GM23338 (cell line): ENCODE measurements around the gene MDH1B.

Experiments used
- CTCF ChIP-seq, 2 experiments: fragments of 200-600 bp in 1 of 2; sonication (generic) in 1 of 2; conservative IDR thresholded peaks; 2 replicates each; pipeline versions ENCODE4 v1.5.1 to v1.6.1; 2016 to 2017; ENCODE audit warnings: antibody characterized with exemption in 2 of 2, low read depth in 2 of 2, mild to moderate bottlenecking in 2 of 2, moderate library complexity in 1 of 2
- EZH2phosphoT487 ChIP-seq: fragments of 200-600 bp; sonication (generic); IDR thresholded peaks from one replicate; pipeline ENCODE4 v1.8.1; 2018; ENCODE audit warnings: antibody characterized with exemption; ENCODE audit not compliant: unreplicated experiment
- POLR2AphosphoS5 ChIP-seq: IDR thresholded peaks from 2 replicates; pipeline ENCODE4 v1.6.1; 2016; ENCODE audit warnings: antibody characterized with exemption, low read depth
- ZNF331 ChIP-seq: fragments of 250-450 bp; sonication (Bioruptor Pico); IDR thresholded peaks from 2 replicates; pipeline ENCODE4 v1.5.0; 2020; ENCODE audit warnings: low read depth, mild to moderate bottlenecking, moderate library complexity

GRCh38 chr2:206800506-206801417, 35.6 kb upstream of the MDH1B start:
- TF ChIP-seq EZH2phosphoT487 (no peak), CTCF (conservative IDR thresholded peaks at IDR 0.05; ENCODE audit: low read depth in 2 of 2) (peak; percentile 82 to 91), ZNF331 (no peak), POLR2AphosphoS5 (peak; percentile 28; the same call in 1 of the 2 replicates)
